EH (cell line): ENCODE results near the gene POLDIP3.

ENCODE experiments used
- DNase-seq: peaks from one replicate; pipeline ENCODE4 v3.0.0-alpha.2; 2015; ENCODE audit warnings: low read depth

The POLDIP3 gene

DNA sequence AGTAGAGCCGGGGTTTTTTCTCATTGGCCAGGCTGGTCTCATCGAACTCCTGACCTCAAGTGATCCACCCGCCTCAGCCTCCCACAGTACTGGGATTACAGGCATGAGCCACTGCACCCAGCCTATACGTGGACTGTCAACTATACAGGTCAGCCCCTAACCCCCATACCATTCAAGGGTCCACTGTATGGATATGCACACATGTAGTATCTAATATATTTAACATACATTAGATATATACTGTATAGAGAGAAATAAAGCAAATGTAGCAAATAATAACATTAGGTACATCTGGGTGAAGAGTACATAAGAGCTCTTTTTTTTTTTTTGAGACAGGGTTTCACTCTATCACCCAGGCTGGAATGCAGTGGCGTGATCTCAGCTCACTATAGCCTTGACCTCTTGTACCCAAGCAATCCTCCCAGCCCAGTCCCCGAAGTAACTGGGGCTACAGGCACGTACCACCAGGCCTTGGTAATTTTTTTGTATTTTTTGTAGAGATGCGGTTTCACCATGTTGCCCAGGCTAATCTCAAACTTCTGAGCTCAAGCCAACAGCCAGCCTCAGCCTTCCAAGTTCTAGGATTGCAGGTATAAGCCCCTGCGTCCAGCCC, 27.2 kb upstream of the POLDIP3 start:
- no peak for DNase-seq

DNA sequence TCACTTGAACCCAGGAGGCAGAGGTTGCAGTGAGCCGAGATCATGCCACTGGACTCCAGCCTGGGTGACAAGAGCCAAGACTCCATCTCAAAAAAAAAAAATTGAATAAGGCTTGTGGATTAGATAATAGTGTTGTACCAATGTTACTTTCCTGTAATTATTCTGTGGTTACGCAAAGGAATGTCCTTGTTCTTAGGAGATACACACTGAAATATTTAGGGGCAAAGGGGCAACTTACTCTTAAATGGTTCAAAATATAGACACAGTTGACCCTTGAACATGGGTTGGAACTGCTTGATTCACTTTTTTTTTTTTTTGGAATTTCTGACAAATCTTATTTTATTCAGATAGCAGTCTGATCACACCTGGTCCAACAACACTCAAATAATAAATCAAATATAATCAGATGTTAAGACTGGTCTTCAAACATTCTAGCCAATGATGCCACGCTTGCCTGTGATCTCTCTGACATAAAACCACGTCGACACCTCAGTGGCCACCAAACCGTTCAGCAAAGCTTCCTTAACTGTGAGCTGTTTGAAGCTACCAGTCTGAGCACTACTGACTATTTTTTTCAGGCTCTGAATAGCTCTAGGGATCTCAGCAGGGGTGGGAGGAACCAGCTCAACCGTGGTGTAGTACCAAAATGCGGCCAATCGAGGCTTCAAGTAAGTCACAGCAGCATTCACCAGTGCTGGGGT, 25.0 kb upstream of the POLDIP3 start:
- DNase-seq, result peak; percentile 36

DNA sequence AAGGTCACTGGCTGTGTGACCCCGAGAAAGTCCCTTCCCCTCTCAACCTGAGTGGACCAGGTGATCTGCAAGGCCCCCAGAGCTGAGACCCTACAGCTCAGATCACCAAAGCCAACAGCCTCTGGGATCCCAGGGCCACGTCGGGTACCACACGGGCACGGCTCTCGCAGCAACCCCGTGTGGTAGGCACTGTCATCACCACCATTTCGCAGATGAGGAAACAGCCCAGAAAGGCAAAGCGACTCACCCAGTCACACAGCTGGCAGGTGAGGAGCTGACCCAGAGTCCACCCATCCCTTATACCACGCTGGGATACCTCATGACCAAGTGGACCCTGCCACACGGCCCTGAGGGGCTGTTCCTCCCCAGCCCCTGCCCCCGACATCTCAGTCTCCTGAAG, 22.9 kb upstream of the POLDIP3 start:
- no peak for DNase-seq

DNA sequence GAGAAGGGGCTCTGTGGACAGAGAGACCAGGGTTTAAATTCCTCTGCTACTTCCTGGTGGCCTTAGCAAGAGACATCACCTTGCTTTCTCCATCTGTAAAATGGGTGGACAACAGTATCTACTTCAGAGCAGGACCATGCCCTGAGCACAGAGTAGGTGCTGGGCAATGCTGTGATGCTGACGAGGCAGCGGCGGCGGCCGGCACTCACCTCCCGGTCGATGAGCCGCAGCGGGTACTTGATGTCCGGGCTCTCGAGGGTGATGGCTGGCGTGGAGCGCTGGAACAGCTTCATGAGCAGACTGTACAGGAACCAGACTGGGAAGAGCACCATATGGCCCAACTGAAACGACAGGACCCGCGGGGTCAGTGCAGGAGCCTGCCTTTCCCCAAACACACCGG, 21.8 kb upstream of the POLDIP3 start:
- no peak for DNase-seq

DNA sequence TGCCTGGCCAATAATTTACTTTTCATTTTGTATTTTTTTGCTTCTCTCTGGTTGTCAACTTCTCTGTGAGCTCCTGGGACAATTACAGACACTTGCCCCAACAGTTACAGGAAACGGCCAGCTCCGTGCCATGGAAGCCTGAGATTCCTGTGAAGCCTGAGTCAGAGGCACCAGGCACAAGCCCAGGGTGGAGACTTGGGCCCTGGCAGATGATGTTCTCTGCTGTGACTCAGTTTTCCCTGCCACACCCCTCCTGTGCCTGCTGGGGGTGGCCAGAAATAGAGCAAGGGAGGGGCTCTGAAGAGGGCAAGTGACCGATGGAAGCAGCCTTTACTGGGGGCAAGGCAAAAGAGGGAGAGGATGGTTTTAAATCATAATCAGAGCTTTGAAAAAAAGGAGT, 20.8 kb upstream of the POLDIP3 start:
- DNase-seq, result peak; percentile 97

DNA sequence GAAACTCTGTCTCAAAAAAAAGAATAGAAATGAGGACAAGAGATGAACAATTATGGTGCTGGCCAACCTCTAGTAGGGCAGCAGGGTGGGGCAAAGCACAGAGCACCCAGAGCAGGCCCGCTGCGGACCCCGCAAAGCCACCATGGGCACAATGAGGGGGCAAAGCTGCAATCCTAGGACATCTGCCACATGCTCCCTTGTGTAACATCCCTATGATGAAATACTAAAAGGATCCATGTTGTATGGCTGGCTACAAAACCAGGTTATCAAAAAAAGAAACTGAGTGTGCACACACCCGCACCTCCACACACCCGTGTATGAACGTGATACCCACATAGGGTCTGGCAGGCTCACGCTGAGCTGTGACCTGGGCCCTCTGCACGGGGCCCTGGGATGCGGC, 18.3 kb upstream of the POLDIP3 start:
- no peak for DNase-seq

DNA sequence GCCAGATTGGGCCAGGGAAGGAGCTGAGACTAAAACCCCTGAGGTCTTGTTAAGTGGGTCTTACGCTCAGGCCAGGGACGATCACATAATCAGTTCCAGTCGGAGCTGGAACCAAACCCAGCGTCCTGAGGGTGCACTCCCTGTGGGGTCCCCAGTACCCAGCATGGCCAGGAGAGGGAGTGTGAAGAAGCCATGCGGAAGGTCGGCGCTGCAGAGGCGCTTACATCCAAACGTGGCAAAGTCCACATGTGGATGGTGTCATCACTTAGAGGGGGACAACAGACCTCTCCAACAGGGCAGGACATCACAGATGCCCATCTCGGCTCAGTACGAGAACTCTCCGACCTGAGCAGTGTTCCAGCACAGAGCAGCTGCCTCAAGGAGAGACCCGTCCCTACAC, 17.4 kb upstream of the POLDIP3 start:
- no peak for DNase-seq

DNA sequence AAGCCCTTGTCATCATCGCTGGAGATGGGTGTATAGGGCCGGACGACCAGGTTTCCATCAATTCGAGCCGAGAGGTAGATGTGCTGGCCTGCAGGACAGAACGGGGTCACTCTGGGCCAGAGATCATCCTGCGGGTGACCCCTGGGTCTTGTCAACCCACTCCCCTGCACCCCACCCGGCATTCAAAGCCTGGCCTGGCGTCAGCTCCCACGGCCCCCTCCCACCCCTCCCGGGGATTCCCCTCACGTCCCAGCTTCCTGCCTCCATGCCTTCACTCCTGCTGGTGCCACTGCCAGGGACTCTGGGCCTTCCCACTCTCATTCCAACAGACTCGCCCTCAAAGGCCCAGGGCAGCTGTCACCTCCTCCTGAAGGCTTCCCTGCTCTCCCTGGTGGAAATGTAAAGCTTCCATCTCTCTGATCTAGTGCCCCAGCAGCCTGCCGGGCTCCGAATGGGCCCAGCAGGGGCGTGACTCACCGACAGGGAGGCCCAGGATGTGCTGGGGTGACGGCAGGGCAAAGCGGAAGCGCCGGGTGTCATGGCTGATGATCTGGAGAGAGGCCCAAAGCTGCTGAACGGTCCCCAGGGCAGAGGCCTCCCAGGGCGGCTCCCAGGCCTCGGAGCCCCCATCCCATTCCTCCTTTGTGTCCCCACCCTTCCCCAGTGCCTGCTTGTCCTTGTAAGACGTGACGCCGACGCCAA, 16.4 kb upstream of the POLDIP3 start:
- DNase-seq, result peak; percentile 28

DNA sequence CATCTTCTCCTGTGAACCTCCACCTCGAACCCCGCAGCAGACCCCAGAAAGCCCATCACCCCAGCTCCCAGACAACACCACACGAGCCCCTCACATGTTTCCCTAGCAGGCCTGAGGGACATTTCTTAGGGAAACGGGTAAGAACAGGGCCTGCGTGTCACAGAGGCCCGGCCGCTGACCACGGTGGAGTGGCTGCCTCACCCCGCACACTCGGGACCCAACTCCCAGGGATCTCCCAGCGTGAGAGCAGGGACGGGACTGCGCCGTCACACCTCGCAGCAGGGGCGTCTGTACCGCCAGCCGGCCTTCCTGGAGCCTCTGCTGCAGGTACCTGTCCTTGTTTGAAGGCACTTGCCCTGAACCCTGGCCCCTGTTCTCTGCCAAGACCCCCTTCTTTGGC, 15.5 kb upstream of the POLDIP3 start:
- no peak for DNase-seq

DNA sequence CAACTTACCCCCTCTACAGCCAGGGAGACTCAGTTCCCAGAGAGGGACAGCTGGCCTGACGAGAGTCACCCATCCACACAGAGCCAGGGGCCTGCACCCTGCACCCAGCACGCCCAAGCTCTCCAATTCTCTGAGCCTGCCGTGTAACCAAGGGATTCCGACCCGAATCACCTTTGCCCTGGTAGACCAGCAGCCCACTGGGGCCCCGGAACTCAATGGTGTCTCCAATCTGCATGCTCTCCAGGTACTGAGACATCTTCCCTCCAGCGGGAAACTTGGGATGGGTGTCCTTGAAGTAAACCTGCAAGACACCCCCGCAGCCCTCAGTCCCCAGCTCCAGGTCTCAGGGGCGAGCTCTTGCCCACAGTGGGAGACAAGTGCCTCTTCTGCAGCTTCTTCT, 13.3 kb upstream of the POLDIP3 start:
- no peak for DNase-seq

DNA sequence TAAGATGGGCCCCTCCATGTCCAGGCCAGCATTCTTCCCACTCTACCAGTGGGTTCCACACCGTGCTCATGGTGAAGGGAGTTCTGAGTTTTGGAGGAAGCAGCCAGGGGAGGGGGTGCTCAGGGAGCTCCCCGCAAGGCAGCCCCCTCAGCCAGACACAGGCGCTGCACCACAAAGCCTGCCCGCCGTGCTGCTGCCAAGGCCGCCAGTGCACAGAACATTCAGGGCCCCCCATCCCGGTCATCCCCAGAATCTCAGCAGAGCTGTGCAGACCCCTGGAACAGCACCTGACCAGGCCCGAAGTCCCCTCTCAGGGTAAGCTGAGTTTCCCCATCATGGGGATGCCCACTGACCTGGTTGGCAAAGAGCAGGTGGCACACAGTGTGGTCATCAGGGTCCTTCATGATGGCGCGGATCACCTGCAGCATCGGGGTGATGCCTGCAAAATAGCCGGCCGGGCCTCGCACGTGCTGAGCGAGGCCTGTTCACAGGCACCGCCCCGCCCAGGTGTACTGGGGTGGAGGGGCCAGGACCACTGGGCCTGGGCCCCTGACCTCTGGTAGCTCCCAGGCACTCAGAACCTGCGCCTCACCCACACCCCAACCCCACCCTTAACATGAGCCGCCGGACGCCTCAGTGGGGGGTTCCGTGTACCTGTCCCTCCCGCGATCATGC, 12.4 kb upstream of the POLDIP3 start:
- DNase-seq, result no peak

DNA sequence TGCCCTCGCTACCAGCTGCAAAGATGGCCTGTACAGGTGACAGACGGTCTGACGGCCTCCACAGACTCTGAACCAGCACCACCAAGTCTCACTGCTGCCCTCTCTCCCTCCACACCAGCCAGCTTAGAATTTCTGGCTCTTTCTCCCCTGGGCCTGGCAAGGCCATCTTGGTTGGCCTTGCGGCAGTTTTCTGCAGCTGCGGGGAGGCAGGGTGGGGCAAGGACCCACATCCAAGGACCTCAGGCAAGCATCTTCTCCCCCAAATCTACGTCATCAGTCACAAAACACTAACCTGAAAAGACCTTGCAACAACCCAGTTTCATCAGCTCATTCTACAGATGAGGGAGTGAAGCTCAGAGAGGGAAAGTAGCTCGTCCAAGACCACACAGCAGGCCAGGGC, 11.7 kb upstream of the POLDIP3 start:
- no peak for DNase-seq

DNA sequence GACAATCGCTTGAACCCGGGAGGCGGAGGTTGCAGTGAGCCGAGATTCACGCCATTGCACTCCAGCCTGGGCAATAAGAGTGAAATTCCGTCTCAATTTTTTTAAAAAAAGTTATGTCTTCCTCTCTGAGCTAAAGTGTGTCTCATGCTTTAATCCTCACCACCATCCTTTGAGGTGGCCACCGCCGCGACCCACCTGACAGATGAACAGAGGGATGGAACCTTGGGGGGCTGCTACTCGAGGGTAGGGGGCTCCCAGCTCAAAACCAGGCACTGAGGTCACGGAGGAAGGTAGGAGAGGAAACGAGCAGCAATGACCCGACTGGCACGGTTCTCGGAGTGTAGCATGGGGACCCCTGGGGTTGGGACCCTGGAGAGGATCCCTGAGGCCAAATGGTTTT, 10.7 kb upstream of the POLDIP3 start:
- DNase-seq, result no peak

DNA sequence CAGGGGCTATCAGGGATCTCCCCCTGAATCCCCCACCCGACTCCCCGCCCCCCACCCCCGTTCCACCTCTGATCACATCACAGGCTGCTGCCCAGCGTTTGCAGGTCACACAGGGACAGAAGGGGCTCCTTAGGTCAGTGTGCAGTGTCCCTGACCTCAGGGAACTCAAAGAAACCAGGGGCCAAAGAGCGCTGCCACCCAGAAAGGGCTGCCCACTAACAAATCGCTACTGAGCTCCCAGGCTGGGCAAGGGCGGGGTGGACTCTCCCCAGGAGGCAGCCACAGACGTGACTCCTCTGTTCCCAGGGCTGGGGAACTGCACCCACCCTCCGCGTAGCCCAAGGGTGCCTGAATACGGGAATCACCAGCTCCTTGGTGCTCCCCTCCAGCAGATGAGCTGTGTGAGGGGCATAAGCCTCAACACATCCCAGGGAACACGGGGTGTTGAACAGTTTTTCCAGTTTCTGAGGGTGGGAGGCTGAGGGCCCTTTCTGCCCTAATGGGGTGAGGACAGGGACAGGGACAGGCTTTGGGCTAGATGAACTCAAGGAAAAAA, 9.9 kb upstream of the POLDIP3 start:
- no peak for DNase-seq

DNA sequence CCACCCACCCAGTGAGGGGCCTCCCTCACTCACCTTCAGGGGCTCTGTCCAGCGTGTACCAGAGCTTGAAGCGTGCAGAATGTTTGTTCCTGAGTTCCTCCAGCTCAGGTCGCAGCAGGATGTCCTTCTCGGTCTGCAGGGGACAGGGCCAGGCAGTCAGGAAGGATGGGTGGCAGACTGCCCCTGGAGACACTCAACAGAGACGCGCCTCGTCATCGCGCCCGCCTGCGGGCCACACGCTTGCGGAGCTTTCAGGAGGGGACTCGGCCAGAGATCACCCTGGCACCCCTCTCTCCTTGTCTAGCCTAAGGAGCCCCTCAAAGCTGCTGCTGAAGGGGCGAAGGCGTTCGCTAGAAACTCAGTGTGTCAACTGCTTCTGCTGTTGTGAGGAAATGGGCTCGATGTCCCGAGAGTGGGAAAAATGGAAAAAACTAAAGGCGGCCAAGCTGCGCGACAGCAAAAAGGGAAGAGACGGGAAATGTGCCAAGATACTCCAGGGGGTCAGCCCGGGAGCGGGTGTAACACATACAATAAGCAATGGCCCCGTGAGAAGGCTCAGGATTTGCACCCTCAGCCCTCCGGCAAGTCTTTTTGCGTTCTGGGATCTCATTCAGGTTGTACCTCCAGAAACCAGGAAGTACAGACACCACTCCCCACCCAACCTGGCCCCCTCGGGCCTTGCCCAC, 9.2 kb upstream of the POLDIP3 start:
- no peak for DNase-seq

DNA sequence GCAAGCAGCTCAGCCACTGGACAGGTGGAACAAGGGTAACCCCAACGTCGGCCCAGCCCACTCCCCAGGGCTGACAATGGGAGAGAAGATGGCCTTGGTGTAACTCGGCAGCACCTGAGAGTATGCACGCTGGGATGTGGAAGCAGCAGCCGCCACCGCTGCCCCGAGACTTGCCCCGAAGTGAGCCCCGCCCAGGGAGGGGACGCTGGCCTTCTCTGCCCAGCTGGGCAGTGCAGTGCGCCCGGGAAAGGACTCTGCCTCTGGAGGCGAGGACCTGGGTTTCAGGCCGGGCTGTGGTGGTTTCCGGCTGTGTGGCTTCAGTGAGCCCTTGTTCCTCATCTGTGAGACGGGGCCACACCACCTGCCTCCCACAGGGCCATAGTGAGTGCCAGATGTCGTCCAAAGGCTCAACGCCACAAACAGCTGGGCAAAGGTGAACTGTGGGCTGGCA, 8.6 kb upstream of the POLDIP3 start:
- no peak for DNase-seq

DNA sequence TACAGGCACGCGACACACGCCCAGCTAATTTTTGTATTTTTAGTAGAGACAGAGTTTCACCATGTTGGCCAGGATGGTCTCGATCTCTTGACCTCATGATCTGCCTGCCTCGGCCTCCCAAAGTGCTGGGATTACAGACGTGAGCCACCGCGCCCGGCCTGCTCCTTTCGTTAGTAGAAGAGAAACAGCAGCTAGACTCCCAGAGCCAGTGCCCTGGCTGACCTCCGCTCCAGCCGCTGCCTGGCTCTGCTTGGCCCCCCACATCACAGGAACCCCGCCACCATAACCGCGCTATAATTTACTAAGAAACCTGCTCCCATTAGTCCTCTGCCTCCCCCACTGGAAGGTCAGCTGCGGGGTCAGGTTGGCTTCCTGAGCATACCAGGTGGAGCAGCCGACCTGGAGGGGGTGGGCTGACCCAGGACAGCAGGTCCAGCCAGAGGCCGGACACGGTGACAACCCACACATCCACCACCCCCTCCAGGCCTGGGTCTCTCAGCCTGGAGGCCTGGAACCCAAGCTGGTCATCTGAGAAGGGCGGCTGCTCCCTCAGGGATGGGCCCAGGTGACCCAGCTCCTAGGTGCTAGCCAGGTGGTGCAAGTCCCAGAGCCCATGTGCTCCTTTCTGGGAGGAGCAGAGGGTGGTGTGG, 7.5 kb upstream of the POLDIP3 start:
- no peak for DNase-seq

DNA sequence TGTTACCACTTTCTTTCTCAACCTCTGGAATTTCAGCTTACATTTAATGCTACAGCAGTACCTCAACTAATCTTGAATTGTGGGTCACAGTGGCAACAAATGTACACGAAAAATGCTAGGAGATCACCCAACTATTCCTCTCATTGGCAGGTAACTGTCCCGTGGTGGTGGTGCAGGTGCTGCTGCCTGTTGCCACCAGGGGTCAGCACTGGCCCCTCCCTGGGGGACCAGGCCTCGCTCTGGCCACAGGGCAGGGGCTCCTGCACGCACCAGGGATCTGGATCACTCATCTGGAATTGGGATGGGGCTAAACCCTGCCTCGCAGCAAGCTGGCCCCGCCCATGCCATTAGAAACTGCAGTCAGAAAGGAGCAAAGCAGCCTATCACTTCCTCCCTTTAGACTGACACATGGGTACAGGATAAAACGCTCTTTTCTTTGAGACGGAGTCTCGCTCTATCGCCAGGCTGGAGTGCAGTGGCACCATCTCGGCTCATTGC, 6.9 kb upstream of the POLDIP3 start:
- DNase-seq, result peak; percentile 82

DNA sequence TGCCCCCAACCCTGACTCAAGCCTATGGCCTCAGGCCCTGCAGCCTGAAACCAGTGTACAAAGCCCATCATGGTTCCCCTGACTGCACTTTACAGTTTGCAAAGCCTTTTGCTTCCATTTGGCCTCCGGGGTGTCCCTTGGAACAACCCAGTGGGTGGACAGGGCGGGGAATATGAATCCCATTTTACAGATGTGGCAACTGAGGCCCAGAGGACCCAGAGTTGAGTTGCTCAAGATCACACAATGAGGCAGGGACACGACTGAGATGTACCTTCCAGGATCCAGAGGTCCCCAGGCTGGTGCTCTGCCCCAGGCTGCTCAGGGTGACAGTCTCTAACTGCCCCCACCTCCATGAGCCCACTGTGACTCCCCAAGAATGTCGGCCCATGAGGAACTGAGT, 5.4 kb upstream of the POLDIP3 start:
- DNase-seq, result no peak

DNA sequence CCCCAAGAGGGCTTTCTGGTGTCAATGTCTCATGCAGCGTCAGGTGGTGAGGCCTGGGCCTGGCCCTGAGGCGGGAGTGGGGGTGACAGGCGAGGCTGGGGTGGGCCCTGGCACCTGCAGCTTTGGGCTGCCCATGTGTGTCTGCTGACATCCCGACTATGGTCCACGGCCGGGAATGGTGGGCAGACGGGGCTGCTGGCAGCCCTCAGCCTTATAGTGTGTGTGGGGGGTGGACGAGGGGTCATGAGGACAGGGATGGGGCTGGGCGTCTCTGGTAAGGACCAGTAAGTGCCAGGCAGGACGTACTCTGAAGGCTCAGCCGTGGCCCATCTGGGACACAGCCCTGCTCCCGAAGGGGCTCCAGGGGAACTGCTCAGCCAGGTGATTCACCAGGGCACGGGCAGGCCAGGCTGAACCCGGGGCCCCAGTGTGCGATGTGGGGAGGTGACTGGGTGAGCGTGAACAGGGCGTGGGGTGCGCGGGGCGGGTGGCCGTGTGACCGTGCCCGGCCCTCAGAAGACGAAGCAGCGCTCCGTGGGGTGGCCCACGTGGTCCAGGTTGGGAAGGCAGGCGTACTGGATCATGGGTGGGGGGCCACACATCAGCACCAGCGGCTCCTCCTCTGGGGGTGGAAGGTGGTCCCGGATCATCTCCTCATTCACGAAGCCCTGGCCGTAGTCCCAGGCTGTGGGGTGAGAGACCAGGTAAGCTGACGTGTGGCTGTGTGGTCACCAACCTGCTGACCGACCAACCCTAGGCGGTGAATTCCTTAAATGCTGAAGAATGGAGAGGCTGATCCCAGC, 4.8 kb upstream of the POLDIP3 start:
- no peak for DNase-seq
